DOHH2 (cell line): ENCODE data around the gene PGGHG.

ENCODE experiments used
- CTCF ChIP-seq: fragments of 200-600 bp; sonication (generic); IDR thresholded peaks from one replicate; pipeline ENCODE4 v1.5.1; 2014; ENCODE audit warnings: antibody characterized with exemption, mild to moderate bottlenecking, low read depth, low read length; ENCODE audit not compliant: poor library complexity, severe bottlenecking
- EZH2phosphoT487 ChIP-seq: fragments of 200-600 bp; sonication (generic); IDR thresholded peaks from 2 replicates; pipeline ENCODE4 v1.6.1; 2017; ENCODE audit warnings: borderline replicate concordance, mild to moderate bottlenecking, antibody characterized with exemption, low read length, moderate library complexity, mixed read lengths

- no peak for TF ChIP-seq CTCF
- no peak for TF ChIP-seq EZH2phosphoT487
Observed at GRCh38 chr11:281486-282161, 7.3 kb upstream of the PGGHG start.
